ENCODE measurements around the gene TATDN2.
A peak's percentile ranks its signal among the peaks of the same experiment; 100 is the strongest.

TATDN2 gene

GRCh38 chr3:10238345-10239183 lies 9.7 kb upstream of the TATDN2 start:
- Histone ChIP-seq H3K9ac (ENCODE audit: low read length in 2 of 2) (no peak overlapping the region), H3K27ac (ENCODE audit: low read length) (no peak overlapping the region), H3K27me3 (ENCODE audit: control insufficient read depth in 1 of 2, insufficient read depth in 2 of 2, low read length in 2 of 2) (no peaks in the 10 kb centered on the region), H3K9me3 (ENCODE audit: control insufficient read depth in 2 of 2, low read length in 2 of 2) (no peaks in the 10 kb centered on the region), H3K4me1 (ENCODE audit: control insufficient read depth, insufficient read depth, low read length) (no peaks in the 10 kb centered on the region), H3K36me3 (ENCODE audit: control insufficient read depth in 2 of 2, insufficient read depth in 2 of 2, low read length in 2 of 2) (peaks cover 10 to 24% of the 10 kb centered on the region in 2 donors), H3K4me3 (ENCODE audit: low read length in 2 of 2) (no peak overlapping the region)

GRCh38 chr3:10240799-10241198 lies 7.5 kb upstream of the TATDN2 start:
- H3K4me3 ChIP-seq (ENCODE audit: low read length in 2 of 2): no peak overlapping the region
- H3K36me3 ChIP-seq (ENCODE audit: control insufficient read depth in 2 of 2, insufficient read depth in 2 of 2, low read length in 2 of 2): peaks cover 9 to 15% of the 10 kb centered on the region in 2 donors
- H3K4me1 ChIP-seq (ENCODE audit: control insufficient read depth, insufficient read depth, low read length): no peaks in the 10 kb centered on the region
- H3K27me3 ChIP-seq (ENCODE audit: control insufficient read depth in 1 of 2, insufficient read depth in 2 of 2, low read length in 2 of 2): no peaks in the 10 kb centered on the region
- H3K9ac ChIP-seq (ENCODE audit: low read length in 2 of 2): no peak overlapping the region
- H3K9me3 ChIP-seq (ENCODE audit: control insufficient read depth in 2 of 2, low read length in 2 of 2): peaks cover 0 to 2% of the 10 kb centered on the region in 2 donors
- H3K27ac ChIP-seq (ENCODE audit: low read length): no peak overlapping the region

GRCh38 chr3:10242182-10243065 lies 5.8 kb upstream of the TATDN2 start:
- no peak overlapping the region for H3K27ac ChIP-seq (ENCODE audit: low read length)
- no peak overlapping the region for H3K4me3 ChIP-seq (ENCODE audit: low read length in 2 of 2)
- no peaks in the 10 kb centered on the region for H3K27me3 ChIP-seq (ENCODE audit: control insufficient read depth in 1 of 2, insufficient read depth in 2 of 2, low read length in 2 of 2)
- no peaks in the 10 kb centered on the region for H3K4me1 ChIP-seq (ENCODE audit: control insufficient read depth, insufficient read depth, low read length)
- peaks cover 0 to 2% of the 10 kb centered on the region in 2 donors for H3K9me3 ChIP-seq (ENCODE audit: control insufficient read depth in 2 of 2, low read length in 2 of 2)
- H3K36me3 ChIP-seq (ENCODE audit: control insufficient read depth in 2 of 2, insufficient read depth in 2 of 2, low read length in 2 of 2): peaks cover 6 to 12% of the 10 kb centered on the region in 2 donors
- no peak overlapping the region for H3K9ac ChIP-seq (ENCODE audit: low read length in 2 of 2)

- peaks cover 7% of the 10 kb centered on the region for H3K4me1 ChIP-seq (ENCODE audit: control insufficient read depth, insufficient read depth, low read length)
- H3K27me3 ChIP-seq (ENCODE audit: control insufficient read depth in 1 of 2, insufficient read depth in 2 of 2, low read length in 2 of 2): no peaks in the 10 kb centered on the region
- H3K27ac ChIP-seq (ENCODE audit: low read length): no peak overlapping the region
- H3K9ac ChIP-seq (ENCODE audit: low read length in 2 of 2): no peak overlapping the region
- peaks cover 2 to 4% of the 10 kb centered on the region in 2 donors for H3K36me3 ChIP-seq (ENCODE audit: control insufficient read depth in 2 of 2, insufficient read depth in 2 of 2, low read length in 2 of 2)
- H3K9me3 ChIP-seq (ENCODE audit: control insufficient read depth in 2 of 2, low read length in 2 of 2): peaks cover 0 to 2% of the 10 kb centered on the region in 2 donors
- H3K4me3 ChIP-seq (ENCODE audit: low read length in 2 of 2): no peak overlapping the region
These were observed 4.2 kb upstream of the TATDN2 start for GRCh38 chr3:10244009-10244408.

GRCh38 chr3:10245081-10245712 lies 3.1 kb upstream of the TATDN2 start:
- Histone ChIP-seq H3K9me3 (ENCODE audit: control insufficient read depth in 2 of 2, low read length in 2 of 2) (peaks cover 0 to 2% of the 10 kb centered on the region in 2 donors), H3K4me1 (ENCODE audit: control insufficient read depth, insufficient read depth, low read length) (peaks cover 17% of the 10 kb centered on the region), H3K36me3 (ENCODE audit: control insufficient read depth in 2 of 2, insufficient read depth in 2 of 2, low read length in 2 of 2) (peaks cover 0 to 2% of the 10 kb centered on the region in 2 donors)

GRCh38 chr3:10247679-10248183 lies 528 bp upstream of the TATDN2 start:
- H3K27me3 ChIP-seq (ENCODE audit: control insufficient read depth in 1 of 2, insufficient read depth in 2 of 2, low read length in 2 of 2): no peaks in the 10 kb centered on the region
- peaks cover 25% of the 10 kb centered on the region for H3K4me1 ChIP-seq (ENCODE audit: control insufficient read depth, insufficient read depth, low read length)
- peak overlapping the region; percentile 20 to 36 for H3K9ac ChIP-seq (ENCODE audit: low read length in 2 of 2)
- no peaks in the 10 kb centered on the region for H3K36me3 ChIP-seq (ENCODE audit: control insufficient read depth in 2 of 2, insufficient read depth in 2 of 2, low read length in 2 of 2)
- peaks cover 0 to 2% of the 10 kb centered on the region in 2 donors for H3K9me3 ChIP-seq (ENCODE audit: control insufficient read depth in 2 of 2, low read length in 2 of 2)
- peak overlapping the region; percentile 53 for H3K27ac ChIP-seq (ENCODE audit: low read length)
- H3K4me3 ChIP-seq (ENCODE audit: low read length in 2 of 2): peak overlapping the region; percentile 92

More at GRCh38 chr3:10245081-10245712, 3.1 kb upstream of the TATDN2 start:
- H3K4me3 ChIP-seq (ENCODE audit: low read length in 2 of 2): no peak overlapping the region
- no peak overlapping the region for H3K27ac ChIP-seq (ENCODE audit: low read length)
- no peaks in the 10 kb centered on the region for H3K27me3 ChIP-seq (ENCODE audit: control insufficient read depth in 1 of 2, insufficient read depth in 2 of 2, low read length in 2 of 2)
- no peak overlapping the region for H3K9ac ChIP-seq (ENCODE audit: low read length in 2 of 2)

GRCh38 chr3:10248984-10249748 lies 907 bp downstream of the TATDN2 start:
- Histone ChIP-seq H3K27ac (ENCODE audit: low read length) (peak overlapping the region; percentile 53), H3K9me3 (ENCODE audit: control insufficient read depth in 2 of 2, low read length in 2 of 2) (peaks cover 0 to 2% of the 10 kb centered on the region in 2 donors), H3K9ac (ENCODE audit: low read length in 2 of 2) (peak overlapping the region; percentile 90 to 95), H3K4me1 (ENCODE audit: control insufficient read depth, insufficient read depth, low read length) (peaks cover 25% of the 10 kb centered on the region), H3K36me3 (ENCODE audit: control insufficient read depth in 2 of 2, insufficient read depth in 2 of 2, low read length in 2 of 2) (peaks cover 1 to 9% of the 10 kb centered on the region in 2 donors), H3K4me3 (ENCODE audit: low read length in 2 of 2) (peak overlapping the region; percentile 92), H3K27me3 (ENCODE audit: control insufficient read depth in 1 of 2, insufficient read depth in 2 of 2, low read length in 2 of 2) (no peaks in the 10 kb centered on the region)

GRCh38 chr3:10249833-10250232 lies 1.6 kb downstream of the TATDN2 start:
- H3K9ac ChIP-seq (ENCODE audit: low read length in 2 of 2): peak overlapping the region; percentile 90 to 95
- peak overlapping the region; percentile 53 for H3K27ac ChIP-seq (ENCODE audit: low read length)
- no peaks in the 10 kb centered on the region for H3K9me3 ChIP-seq (ENCODE audit: control insufficient read depth in 2 of 2, low read length in 2 of 2)
- H3K36me3 ChIP-seq (ENCODE audit: control insufficient read depth in 2 of 2, insufficient read depth in 2 of 2, low read length in 2 of 2): peaks cover 4 to 11% of the 10 kb centered on the region in 2 donors
- H3K4me1 ChIP-seq (ENCODE audit: control insufficient read depth, insufficient read depth, low read length): peaks cover 28% of the 10 kb centered on the region
- H3K4me3 ChIP-seq (ENCODE audit: low read length in 2 of 2): peak overlapping the region; percentile 92
- H3K27me3 ChIP-seq (ENCODE audit: control insufficient read depth in 1 of 2, insufficient read depth in 2 of 2, low read length in 2 of 2): no peaks in the 10 kb centered on the region

GRCh38 chr3:10251006-10251405 lies 2.7 kb downstream of the TATDN2 start:
- Histone ChIP-seq H3K4me1 (ENCODE audit: control insufficient read depth, insufficient read depth, low read length) (peaks cover 28% of the 10 kb centered on the region), H3K27ac (ENCODE audit: low read length) (no peak overlapping the region), H3K36me3 (ENCODE audit: control insufficient read depth in 2 of 2, insufficient read depth in 2 of 2, low read length in 2 of 2) (peaks cover 5 to 14% of the 10 kb centered on the region in 2 donors), H3K27me3 (ENCODE audit: control insufficient read depth in 1 of 2, insufficient read depth in 2 of 2, low read length in 2 of 2) (no peaks in the 10 kb centered on the region), H3K9ac (ENCODE audit: low read length in 2 of 2) (no peak overlapping the region), H3K4me3 (ENCODE audit: low read length in 2 of 2) (peak overlapping the region in 1 of 2 donors; percentile 22), H3K9me3 (ENCODE audit: control insufficient read depth in 2 of 2, low read length in 2 of 2) (no peaks in the 10 kb centered on the region)

Measured in stomach smooth muscle (tissue), 2 donors.